H9 (cell line): ENCODE results near the gene THEMIS. TPM values are rescaled to one million over a fixed set of nuclear protein-coding genes. Genes with fewer than 3 reads are reported as not detected.

Source experiments
- DNase-seq: peaks from one replicate; pipeline ENCODE4 v3.0.0-alpha.2; 2017
- H2AFZ ChIP-seq: one replicate; pipeline ENCODE4 v1.6.1; 2013; ENCODE audit warnings: mild to moderate bottlenecking, low read length, control low read depth, moderate library complexity
- H2AK5ac ChIP-seq: 2 replicates; pipeline ENCODE4 v1.6.1; 2013; ENCODE audit warnings: low read length, control low read depth, mixed read lengths; ENCODE audit not compliant: insufficient read length
- H2BK120ac ChIP-seq: one replicate; pipeline ENCODE4 v1.6.1; 2013; ENCODE audit warnings: low read depth, mild to moderate bottlenecking, low read length, control low read depth, inconsistent platforms; ENCODE audit not compliant: poor library complexity, severe bottlenecking
- H2BK12ac ChIP-seq: 2 replicates; pipeline ENCODE4 v1.6.1; 2013; ENCODE audit warnings: low read length, control low read depth, mixed read lengths, low read depth; ENCODE audit not compliant: insufficient read length
- H2BK15ac ChIP-seq: 2 replicates; pipeline ENCODE4 v1.6.1; 2013; ENCODE audit warnings: low read depth, low read length, control low read depth
- H2BK20ac ChIP-seq: one replicate; pipeline ENCODE4 v1.6.1; 2013; ENCODE audit warnings: low read depth, mild to moderate bottlenecking, low read length, control low read depth, inconsistent platforms; ENCODE audit not compliant: poor library complexity, severe bottlenecking
- H2BK5ac ChIP-seq: 2 replicates; pipeline ENCODE4 v1.6.1; 2013; ENCODE audit warnings: low read length, control low read depth, mixed read lengths; ENCODE audit not compliant: insufficient read length
- H3K14ac ChIP-seq: 2 replicates; pipeline ENCODE4 v1.6.1; 2013; ENCODE audit warnings: low read length, control low read depth; ENCODE audit not compliant: insufficient read depth
- H3K18ac ChIP-seq: 2 replicates; pipeline ENCODE4 v1.6.1; 2013; ENCODE audit warnings: low read depth, mild to moderate bottlenecking, mixed read lengths, low read length, control low read depth; ENCODE audit not compliant: insufficient read length
- H3K23ac ChIP-seq: 2 replicates; pipeline ENCODE4 v1.6.1; 2013; ENCODE audit warnings: low read length, control low read depth, mixed read lengths, low read depth; ENCODE audit not compliant: insufficient read length
- H3K23me2 ChIP-seq: 2 replicates; pipeline ENCODE4 v1.6.1; 2013; ENCODE audit warnings: low read depth, mild to moderate bottlenecking, mixed read lengths, low read length, control low read depth; ENCODE audit not compliant: insufficient read length, poor library complexity, severe bottlenecking
- H3K27ac ChIP-seq: 2 replicates; pipeline ENCODE4 v1.5.1; 2013; ENCODE audit warnings: low read length, control low read depth, mixed read lengths, low read depth; ENCODE audit not compliant: insufficient read length
- H3K27me3 ChIP-seq: 2 replicates; pipeline ENCODE4 v1.6.1; 2013; ENCODE audit warnings: low read length, control low read depth, inconsistent platforms; ENCODE audit not compliant: insufficient read depth
- H3K4ac ChIP-seq: 2 replicates; pipeline ENCODE4 v1.6.1; 2013; ENCODE audit warnings: low read depth, mild to moderate bottlenecking, control low read depth, inconsistent platforms, low read length, moderate library complexity
- H3K4me1 ChIP-seq: 2 replicates; pipeline ENCODE4 v1.6.1; 2013; ENCODE audit warnings: low read length, control low read depth, inconsistent platforms; ENCODE audit not compliant: insufficient read depth
- H3K4me2 ChIP-seq: 2 replicates; pipeline ENCODE4 v1.6.1; 2013; ENCODE audit warnings: low read length, control low read depth, mixed read lengths; ENCODE audit not compliant: insufficient read length, insufficient read depth
- H3K56ac ChIP-seq: 2 replicates; pipeline ENCODE4 v1.6.1; 2013; ENCODE audit warnings: low read depth, mild to moderate bottlenecking, mixed read lengths, low read length, control low read depth; ENCODE audit not compliant: insufficient read length
- H3K79me1 ChIP-seq: 2 replicates; pipeline ENCODE4 v1.6.1; 2013; ENCODE audit warnings: low read depth, mild to moderate bottlenecking, moderate library complexity, low read length, control low read depth, inconsistent platforms; ENCODE audit not compliant: insufficient read depth, poor library complexity, severe bottlenecking
- H3K79me2 ChIP-seq: 2 replicates; pipeline ENCODE4 v1.6.1; 2013; ENCODE audit warnings: low read length, control low read depth, inconsistent platforms; ENCODE audit not compliant: insufficient read depth
- H3K9ac ChIP-seq: 2 replicates; pipeline ENCODE4 v1.6.1; 2013; ENCODE audit warnings: low read length, control low read depth, mixed read lengths; ENCODE audit not compliant: insufficient read length; ENCODE audit errors: extremely low read depth
- H3K9me3 ChIP-seq: one replicate; pipeline ENCODE4 v1.6.1; 2013; ENCODE audit warnings: low read depth, low read length, inconsistent platforms; ENCODE audit not compliant: control insufficient read depth
- H3T11ph ChIP-seq: one replicate; pipeline ENCODE4 v1.6.1; 2013; ENCODE audit warnings: mild to moderate bottlenecking, low read length, control low read depth, inconsistent platforms
- H4K20me1 ChIP-seq: one replicate; pipeline ENCODE4 v1.6.1; 2013; ENCODE audit not compliant: control insufficient read depth, insufficient read length, insufficient read depth
- H4K5ac ChIP-seq: 2 replicates; pipeline ENCODE4 v1.6.1; 2013; ENCODE audit warnings: low read depth, mild to moderate bottlenecking, mixed read lengths, low read length, control low read depth; ENCODE audit not compliant: insufficient read length
- H4K8ac ChIP-seq: replicated peaks from 2 replicates; pipeline ENCODE4 v1.6.1; 2013; ENCODE audit warnings: low read length, control low read depth, mixed read lengths, low read depth; ENCODE audit not compliant: insufficient read length
- H4K91ac ChIP-seq: 2 replicates; pipeline ENCODE4 v1.6.1; 2013; ENCODE audit warnings: low read depth, mild to moderate bottlenecking, moderate library complexity, mixed read lengths, low read length, control low read depth; ENCODE audit not compliant: insufficient read length
- H3K27ac Mint-ChIP-seq, 3 experiments: 2 replicates in 2 of 3; 3 replicates in 1 of 3; pipeline ENCODE4 v1.8.0; 2020 to 2021; ENCODE audit warnings: mixed read lengths in 3 of 3, mild to moderate bottlenecking in 1 of 3, moderate library complexity in 1 of 3
- H3K27me3 Mint-ChIP-seq: 2 replicates; pipeline ENCODE4 v1.8.0; 2021; ENCODE audit warnings: low read depth, mild to moderate bottlenecking, moderate library complexity, mixed read lengths
- H3K36me3 Mint-ChIP-seq, 3 experiments: 2 replicates in 2 of 3; 3 replicates in 1 of 3; pipeline ENCODE4 v1.8.0; 2020 to 2021; ENCODE audit warnings: low read depth in 3 of 3, mixed read lengths in 3 of 3; ENCODE audit not compliant: insufficient read depth in 1 of 3
- H3K4me1 Mint-ChIP-seq, 2 experiments: 2 replicates each; pipeline ENCODE4 v1.8.0; 2020; ENCODE audit warnings: mixed read lengths in 2 of 2
- H3K4me3 Mint-ChIP-seq, 2 experiments: 2 replicates in 1 of 2; 3 replicates in 1 of 2; pipeline ENCODE4 v1.8.0; 2020 to 2021; ENCODE audit warnings: mild to moderate bottlenecking in 2 of 2, mixed read lengths in 2 of 2, moderate library complexity in 1 of 2
- H3K9me3 Mint-ChIP-seq, 2 experiments: 2 replicates in 1 of 2; 3 replicates in 1 of 2; pipeline ENCODE4 v1.8.0; 2020; ENCODE audit warnings: mild to moderate bottlenecking in 2 of 2, mixed read lengths in 2 of 2, moderate library complexity in 1 of 2
- total RNA-seq: library from RNA; stranded (reverse); gene quantifications from 2 replicates; pipeline ENCODE4 v1.2.1, GENCODE V29; 2021
- TF ChIP-seq, protein P1 (sequence below): fragments of 200-600 bp; sonication (generic); conservative IDR thresholded peaks from 3 replicates; pipeline ENCODE4 v1.8.0; 2021; ENCODE audit warnings: antibody characterized with exemption, mild to moderate bottlenecking

Gene THEMIS
- total RNA-seq, 1 experiment from 2014 or later, result not detected

DNA sequence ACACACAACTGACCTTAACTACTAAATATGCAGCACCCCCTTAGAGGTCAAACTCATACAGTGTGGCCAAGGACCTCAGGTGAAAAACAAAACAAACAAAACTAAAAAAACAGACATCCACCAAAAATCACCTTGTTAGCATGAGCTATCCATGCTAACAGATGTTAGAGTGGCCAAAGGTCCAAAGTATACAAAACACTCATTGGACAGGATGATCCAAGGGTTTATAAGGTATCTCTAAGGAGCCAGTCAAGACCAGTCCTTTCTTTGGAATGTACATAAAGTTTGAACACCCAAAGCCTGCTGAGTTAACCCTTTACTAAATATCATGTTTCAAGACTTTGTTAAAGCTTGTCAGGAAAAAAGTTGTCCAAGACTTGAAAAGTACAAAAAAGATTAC, 35.8 kb downstream of the THEMIS start:
- no peak overlapping the region for H3K4me2 ChIP-seq
- H4K5ac ChIP-seq, result no peak overlapping the region
- H3K23me2 ChIP-seq, result no peaks in the 10 kb centered on the region
- H3K4me1 ChIP-seq, result no peaks in the 10 kb centered on the region
- no peaks in the 10 kb centered on the region for H3K4me1 Mint-ChIP-seq
- H3K9ac ChIP-seq, result no peak overlapping the region
- no peak overlapping the region for H3K56ac ChIP-seq
- no peak overlapping the region for H2AFZ ChIP-seq
- no peak overlapping the region for H3K4me3 Mint-ChIP-seq
- no peaks in the 10 kb centered on the region for H3K79me2 ChIP-seq
- H3K23ac ChIP-seq, result no peak overlapping the region
- no peak overlapping the region for H4K8ac ChIP-seq
- H3K27ac ChIP-seq, result no peak overlapping the region
- no peaks in the 10 kb centered on the region for H3K79me1 ChIP-seq
- no peaks in the 10 kb centered on the region for H3K36me3 Mint-ChIP-seq
- H4K91ac ChIP-seq, result no peak overlapping the region
- H3K9me3 ChIP-seq, result no peaks in the 10 kb centered on the region
- H3K18ac ChIP-seq, result no peak overlapping the region
- no peaks in the 10 kb centered on the region for H4K20me1 ChIP-seq
- H2BK120ac ChIP-seq, result no peak overlapping the region
- no peak overlapping the region for H3T11ph ChIP-seq
- H3K27ac Mint-ChIP-seq, result no peak overlapping the region
- no peaks in the 10 kb centered on the region for H3K27me3 ChIP-seq
- H3K27me3 Mint-ChIP-seq, result no peaks in the 10 kb centered on the region
- no peaks in the 10 kb centered on the region for H3K9me3 Mint-ChIP-seq
- H3K4ac ChIP-seq, result no peak overlapping the region
- H2BK12ac ChIP-seq, result no peak overlapping the region
- no peak for DNase-seq
- no peak overlapping the region for H2AK5ac ChIP-seq
- no peak overlapping the region for H2BK20ac ChIP-seq
- TF ChIP-seq, protein P1, sequence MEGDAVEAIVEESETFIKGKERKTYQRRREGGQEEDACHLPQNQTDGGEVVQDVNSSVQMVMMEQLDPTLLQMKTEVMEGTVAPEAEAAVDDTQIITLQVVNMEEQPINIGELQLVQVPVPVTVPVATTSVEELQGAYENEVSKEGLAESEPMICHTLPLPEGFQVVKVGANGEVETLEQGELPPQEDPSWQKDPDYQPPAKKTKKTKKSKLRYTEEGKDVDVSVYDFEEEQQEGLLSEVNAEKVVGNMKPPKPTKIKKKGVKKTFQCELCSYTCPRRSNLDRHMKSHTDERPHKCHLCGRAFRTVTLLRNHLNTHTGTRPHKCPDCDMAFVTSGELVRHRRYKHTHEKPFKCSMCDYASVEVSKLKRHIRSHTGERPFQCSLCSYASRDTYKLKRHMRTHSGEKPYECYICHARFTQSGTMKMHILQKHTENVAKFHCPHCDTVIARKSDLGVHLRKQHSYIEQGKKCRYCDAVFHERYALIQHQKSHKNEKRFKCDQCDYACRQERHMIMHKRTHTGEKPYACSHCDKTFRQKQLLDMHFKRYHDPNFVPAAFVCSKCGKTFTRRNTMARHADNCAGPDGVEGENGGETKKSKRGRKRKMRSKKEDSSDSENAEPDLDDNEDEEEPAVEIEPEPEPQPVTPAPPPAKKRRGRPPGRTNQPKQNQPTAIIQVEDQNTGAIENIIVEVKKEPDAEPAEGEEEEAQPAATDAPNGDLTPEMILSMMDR, result no peak
- H2BK5ac ChIP-seq, result no peak overlapping the region
- H3K14ac ChIP-seq, result no peak overlapping the region
- H2BK15ac ChIP-seq, result no peak overlapping the region
